NCI-H1417 treated with DMSO at 0.1 percent for 48 hours (cell line): ENCODE data around the gene STXBP5.

Experiments used
- DNase-seq: peaks from one replicate; lab custom pipeline; 2025; lab: John Stamatoyannopoulos, UW

Gene STXBP5

DNA sequence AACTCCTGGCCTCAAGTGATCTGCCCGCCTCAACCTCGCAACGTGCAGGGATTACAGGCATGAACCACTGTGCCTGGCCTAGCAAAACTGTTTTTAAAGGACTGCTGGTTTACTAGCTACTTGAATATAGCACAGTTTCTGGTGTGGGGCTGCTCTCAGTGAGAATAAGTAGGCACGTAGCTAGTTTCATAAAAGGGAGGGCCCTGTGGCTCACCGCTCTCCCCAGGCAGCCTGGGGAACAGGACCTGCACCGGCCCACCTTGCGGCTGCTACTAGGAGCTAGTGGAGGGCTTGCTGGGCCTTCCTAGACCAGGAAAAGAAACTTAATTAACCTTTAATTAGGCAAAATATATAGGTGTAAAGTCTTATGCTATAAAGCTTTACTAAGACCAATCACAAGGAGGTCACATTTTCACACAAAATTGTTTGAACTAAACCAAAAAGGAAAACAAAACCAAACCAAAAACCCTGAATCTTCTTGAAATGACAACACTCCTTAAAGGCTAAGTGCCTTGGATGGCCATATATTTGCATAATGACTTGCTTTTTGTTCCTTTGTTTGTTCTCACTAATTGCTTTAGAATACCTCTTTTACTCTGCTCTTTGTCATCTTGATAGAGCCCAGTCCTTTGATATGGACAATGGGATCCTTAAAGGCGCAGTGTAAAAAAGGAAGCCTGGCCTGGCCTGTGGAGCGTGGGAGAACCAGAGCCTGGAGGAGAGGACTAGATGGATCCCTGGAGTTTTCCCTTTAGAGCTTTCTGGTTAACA, 234.7 kb downstream of the STXBP5 start:
- no peak for DNase-seq
